IPS-18a (cell line): Measurements from ENCODE around the gene MRM2.

Source experiments
- H3K27ac ChIP-seq: one replicate; pipeline ENCODE4 v1.5.1; 2013; ENCODE audit warnings: low read length
- H3K27me3 ChIP-seq: one replicate; pipeline ENCODE4 v1.6.1; 2013; ENCODE audit warnings: mild to moderate bottlenecking, low read length; ENCODE audit not compliant: control insufficient read depth, insufficient read depth
- H3K36me3 ChIP-seq: one replicate; pipeline ENCODE4 v1.6.1; 2013; ENCODE audit warnings: low read depth, low read length; ENCODE audit not compliant: control insufficient read depth
- H3K4me1 ChIP-seq: one replicate; pipeline ENCODE4 v1.6.1; 2013; ENCODE audit warnings: low read depth, low read length; ENCODE audit not compliant: control insufficient read depth
- H3K4me3 ChIP-seq: one replicate; pipeline ENCODE4 v1.5.1; 2013; ENCODE audit warnings: low read length
- H3K9ac ChIP-seq: one replicate; pipeline ENCODE4 v1.6.1; 2013; ENCODE audit warnings: mild to moderate bottlenecking, low read length, moderate library complexity
- H3K9me3 ChIP-seq: one replicate; pipeline ENCODE4 v1.6.1; 2013; ENCODE audit warnings: low read depth, low read length; ENCODE audit not compliant: control insufficient read depth

The MRM2 gene

DNA sequence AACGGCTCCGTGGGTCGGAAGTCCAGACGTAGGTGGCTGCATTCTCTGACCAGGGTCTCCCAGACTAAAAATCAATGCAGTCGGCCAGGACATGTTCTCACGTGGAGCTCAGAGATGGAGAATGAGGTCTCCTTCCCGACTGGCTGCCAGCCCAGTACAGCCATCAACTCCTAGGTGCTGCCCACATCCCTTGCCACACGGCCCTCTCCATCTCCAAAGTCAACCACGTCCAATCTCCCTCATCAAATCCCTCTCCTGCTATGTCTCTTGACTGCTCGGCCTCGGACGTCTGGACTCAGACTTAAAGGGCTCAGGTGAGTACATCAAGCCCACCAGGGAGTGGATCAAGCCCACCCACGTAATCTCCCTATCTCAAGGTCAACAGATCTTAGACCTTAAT, 16.2 kb downstream of the MRM2 start:
- no peaks in the 10 kb centered on the region for H3K27me3 ChIP-seq
- no peak overlapping the region for H3K27ac ChIP-seq
- H3K36me3 ChIP-seq = peaks cover 49% of the 10 kb centered on the region
- H3K9me3 ChIP-seq = no peaks in the 10 kb centered on the region
- no peaks in the 10 kb centered on the region for H3K4me1 ChIP-seq
- H3K4me3 ChIP-seq = no peak overlapping the region
- H3K9ac ChIP-seq = no peak overlapping the region

DNA sequence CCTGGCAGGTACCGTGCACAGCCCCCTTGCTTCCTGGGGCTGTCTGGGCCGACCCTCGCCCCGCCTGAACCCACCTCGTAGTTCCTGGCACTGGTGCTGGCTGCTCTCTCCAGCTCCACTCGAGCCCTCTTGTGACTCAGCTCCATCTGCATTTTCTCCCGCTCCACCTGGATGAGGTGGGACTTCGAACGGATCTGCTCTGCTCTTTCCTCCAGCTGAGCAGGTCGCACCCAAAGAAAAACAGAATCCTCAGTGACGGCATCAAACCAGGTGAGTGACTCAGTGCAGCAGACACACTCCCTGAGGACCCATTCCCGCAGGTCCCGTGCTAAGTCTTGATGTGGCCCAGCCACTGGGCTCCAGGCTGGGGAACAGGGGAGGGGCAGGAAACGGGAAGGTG, 16.7 kb downstream of the MRM2 start:
- Histone ChIP-seq H3K27ac (no peak overlapping the region), H3K9me3 (no peaks in the 10 kb centered on the region), H3K4me1 (no peaks in the 10 kb centered on the region), H3K36me3 (peaks cover 49% of the 10 kb centered on the region), H3K27me3 (no peaks in the 10 kb centered on the region), H3K9ac (no peak overlapping the region), H3K4me3 (no peak overlapping the region)

DNA sequence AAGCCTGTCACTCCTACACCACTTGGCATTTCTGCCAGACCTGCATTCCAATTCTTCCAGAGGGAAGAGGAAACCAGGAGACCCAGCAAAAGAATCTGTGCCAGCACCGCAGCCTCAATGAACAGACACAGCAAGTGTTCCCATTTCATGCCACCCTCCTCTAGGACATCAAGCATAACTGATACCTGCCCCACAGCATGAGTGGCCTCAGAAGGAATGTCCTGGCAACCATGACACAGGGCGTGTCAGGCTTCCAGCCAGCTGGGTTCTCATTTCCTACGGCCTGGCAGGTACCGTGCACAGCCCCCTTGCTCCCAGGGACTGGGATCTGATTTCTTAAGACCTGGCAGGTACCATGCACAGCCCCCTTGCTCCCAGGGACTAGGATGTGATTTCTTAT, 17.1 kb downstream of the MRM2 start:
- Histone ChIP-seq H3K27ac (no peak overlapping the region), H3K4me3 (no peak overlapping the region), H3K36me3 (peaks cover 47% of the 10 kb centered on the region)

DNA sequence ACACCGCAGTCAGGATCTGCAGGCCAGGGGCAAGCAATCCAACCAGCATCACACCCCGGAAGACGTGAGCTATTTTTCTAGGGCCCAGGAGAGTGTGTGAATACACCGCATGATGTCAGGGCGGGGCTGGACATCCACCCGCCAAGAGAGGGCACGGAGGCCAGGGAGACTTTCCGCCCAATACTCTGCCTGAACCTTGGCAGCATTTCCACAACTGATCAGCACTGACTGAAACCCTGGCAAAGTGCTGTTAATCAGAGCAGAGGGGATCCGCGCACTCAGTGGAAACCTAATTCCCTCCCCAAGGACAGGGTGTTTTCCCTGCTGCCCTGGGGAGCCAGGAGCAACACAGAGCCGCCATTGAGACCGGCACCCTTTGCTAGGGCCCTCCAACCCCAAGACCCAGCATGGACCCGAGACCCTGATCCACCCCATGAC, 17.5 kb downstream of the MRM2 start:
- no peak overlapping the region for H3K9ac ChIP-seq
- H3K9me3 ChIP-seq = no peaks in the 10 kb centered on the region
- no peak overlapping the region for H3K4me3 ChIP-seq
- H3K36me3 ChIP-seq = peaks cover 43% of the 10 kb centered on the region
- no peaks in the 10 kb centered on the region for H3K4me1 ChIP-seq
- H3K27ac ChIP-seq = no peak overlapping the region
- H3K27me3 ChIP-seq = no peaks in the 10 kb centered on the region

More for the DNA sequence above, 17.1 kb downstream of the MRM2 start:
- H3K9me3 ChIP-seq = no peaks in the 10 kb centered on the region
- H3K27me3 ChIP-seq = no peaks in the 10 kb centered on the region
- H3K4me1 ChIP-seq = no peaks in the 10 kb centered on the region
- no peak overlapping the region for H3K9ac ChIP-seq

DNA sequence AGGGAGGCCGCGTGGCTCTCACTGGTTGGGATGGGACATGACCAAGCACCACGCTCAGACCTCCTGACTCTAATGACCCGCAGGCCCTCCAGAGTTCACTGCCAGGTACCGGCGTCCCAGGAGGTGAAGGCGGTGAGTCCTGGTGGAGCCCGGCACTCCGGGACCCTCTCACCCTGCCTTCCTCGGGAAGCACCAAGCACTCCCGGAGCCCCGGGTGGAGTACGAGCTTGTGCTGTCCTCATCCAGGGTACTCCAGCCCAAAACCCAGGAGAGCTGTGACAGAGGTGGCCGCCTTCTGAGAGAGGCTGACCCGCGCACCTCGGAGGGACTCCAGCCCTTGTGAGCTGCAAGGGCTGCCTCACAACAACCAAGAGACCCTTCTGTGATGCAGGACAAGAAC, 18.7 kb downstream of the MRM2 start:
- Histone ChIP-seq H3K4me1 (no peaks in the 10 kb centered on the region), H3K9me3 (no peaks in the 10 kb centered on the region), H3K9ac (no peak overlapping the region), H3K27me3 (no peaks in the 10 kb centered on the region), H3K36me3 (peaks cover 41% of the 10 kb centered on the region), H3K27ac (no peak overlapping the region), H3K4me3 (no peak overlapping the region)

DNA sequence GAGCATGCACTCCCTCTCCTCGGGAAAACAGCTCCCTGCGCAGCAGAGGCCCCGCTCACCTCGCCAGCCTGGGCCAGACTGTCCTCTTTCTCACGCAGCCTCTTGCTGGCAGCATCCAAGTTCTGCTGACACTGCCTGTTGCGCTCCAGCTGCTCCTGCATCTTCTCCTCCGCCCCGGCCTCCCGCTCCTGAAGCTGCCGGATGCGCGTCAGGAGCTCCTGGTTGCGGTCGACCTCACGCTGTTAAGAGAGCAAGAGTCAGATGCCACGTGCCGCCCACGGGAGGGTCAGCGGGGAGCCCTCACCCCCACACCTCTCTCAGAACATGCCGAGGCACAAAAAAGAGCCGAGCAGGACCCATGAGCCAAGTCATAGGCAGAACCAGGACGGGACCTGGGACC, 19.5 kb downstream of the MRM2 start:
- no peaks in the 10 kb centered on the region for H3K27me3 ChIP-seq
- peaks cover 49% of the 10 kb centered on the region for H3K36me3 ChIP-seq
- no peak overlapping the region for H3K27ac ChIP-seq
- H3K4me3 ChIP-seq = no peak overlapping the region
- no peaks in the 10 kb centered on the region for H3K9me3 ChIP-seq
- no peak overlapping the region for H3K9ac ChIP-seq
- no peaks in the 10 kb centered on the region for H3K4me1 ChIP-seq

DNA sequence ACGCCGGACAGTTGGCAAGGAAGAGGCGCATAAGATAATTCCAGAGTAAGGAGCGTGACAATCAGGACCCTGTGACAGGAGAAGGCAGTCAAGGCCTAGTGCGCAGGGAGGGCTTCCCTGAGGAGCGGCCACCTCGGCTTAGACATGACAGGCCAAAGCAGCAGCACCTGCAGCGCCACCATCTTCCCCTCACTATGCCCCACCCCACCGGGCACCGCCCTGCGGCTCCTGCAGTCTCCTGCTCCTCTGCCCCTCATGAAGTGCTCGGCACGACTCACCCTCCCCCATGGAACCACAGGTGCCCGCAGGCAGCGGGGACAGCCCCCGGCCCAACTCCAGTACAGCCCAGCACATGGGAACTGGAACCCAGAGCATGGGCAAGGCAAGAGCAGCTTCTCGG, 21.1 kb downstream of the MRM2 start:
- no peak overlapping the region for H3K27ac ChIP-seq
- H3K36me3 ChIP-seq = peaks cover 54% of the 10 kb centered on the region
- no peaks in the 10 kb centered on the region for H3K4me1 ChIP-seq
- H3K9me3 ChIP-seq = no peaks in the 10 kb centered on the region
- no peaks in the 10 kb centered on the region for H3K27me3 ChIP-seq
- no peak overlapping the region for H3K4me3 ChIP-seq
- H3K9ac ChIP-seq = no peak overlapping the region

DNA sequence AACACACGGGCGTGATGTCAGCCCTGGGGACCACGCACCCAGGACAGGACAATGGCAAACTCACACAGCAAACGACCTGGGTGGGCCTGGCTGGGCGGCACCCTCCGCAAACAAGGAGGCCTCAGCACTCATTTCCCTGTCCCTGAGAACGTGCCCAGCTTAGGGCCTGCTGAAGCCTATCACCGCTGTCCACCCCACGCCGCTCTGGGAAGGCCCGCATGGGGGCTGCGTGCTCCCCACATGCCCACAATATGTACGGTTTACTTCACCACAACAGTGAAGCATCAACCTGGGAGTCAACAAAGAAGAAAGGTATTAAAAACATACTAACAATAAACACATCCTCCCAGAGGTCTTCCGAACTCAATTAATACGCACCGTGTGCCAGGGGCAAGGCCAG, 21.5 kb downstream of the MRM2 start:
- Histone ChIP-seq H3K9ac (no peak overlapping the region), H3K4me3 (no peak overlapping the region), H3K27ac (no peak overlapping the region), H3K4me1 (no peaks in the 10 kb centered on the region), H3K27me3 (no peaks in the 10 kb centered on the region), H3K36me3 (peaks cover 55% of the 10 kb centered on the region), H3K9me3 (no peaks in the 10 kb centered on the region)

DNA sequence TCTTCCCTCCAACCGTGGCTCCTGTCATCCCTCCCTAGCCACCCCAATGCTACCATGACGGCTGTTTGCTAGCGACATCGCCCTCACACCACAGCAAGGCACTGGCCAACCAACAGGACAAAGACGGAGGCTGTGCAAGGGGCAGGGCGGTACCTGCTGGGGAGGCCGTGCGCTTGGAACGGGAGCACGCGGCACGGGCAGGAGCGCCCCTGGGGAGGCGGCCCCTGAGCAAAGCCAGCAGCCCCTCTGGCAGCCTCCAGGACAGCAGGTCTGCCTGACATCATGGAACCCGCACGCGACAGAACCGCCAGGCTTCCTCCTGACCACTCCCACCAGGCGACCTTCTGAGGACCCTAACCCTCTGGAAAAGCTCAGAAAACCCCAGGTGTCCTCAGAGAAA, 22.0 kb downstream of the MRM2 start:
- H3K9ac ChIP-seq = no peak overlapping the region
- no peaks in the 10 kb centered on the region for H3K9me3 ChIP-seq
- no peaks in the 10 kb centered on the region for H3K4me1 ChIP-seq
- no peak overlapping the region for H3K27ac ChIP-seq
- H3K36me3 ChIP-seq = peaks cover 54% of the 10 kb centered on the region
- H3K27me3 ChIP-seq = no peaks in the 10 kb centered on the region
- H3K4me3 ChIP-seq = no peak overlapping the region

DNA sequence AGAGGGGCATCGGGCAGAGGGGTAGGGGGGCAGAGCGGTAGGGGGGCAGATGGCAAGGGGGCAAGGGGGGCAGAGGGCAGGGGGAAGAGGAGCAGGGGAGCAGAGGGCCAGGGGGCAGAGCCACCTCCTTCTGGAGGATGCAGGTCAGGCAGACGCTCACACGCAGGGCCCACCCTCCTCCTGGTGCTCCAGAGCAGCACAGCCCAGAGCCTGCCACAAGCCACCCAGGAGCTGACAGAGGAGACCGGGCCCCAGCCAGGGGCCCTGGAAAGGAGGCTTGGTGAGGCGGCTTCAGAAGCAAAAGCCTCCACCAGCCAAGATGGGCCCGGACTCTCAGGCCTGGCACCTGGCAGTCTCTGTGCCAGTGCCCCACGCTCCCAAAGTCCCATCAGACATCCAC, 22.4 kb downstream of the MRM2 start:
- H3K27ac ChIP-seq = no peak overlapping the region
- H3K4me1 ChIP-seq = no peaks in the 10 kb centered on the region
- no peak overlapping the region for H3K9ac ChIP-seq
- no peaks in the 10 kb centered on the region for H3K9me3 ChIP-seq
- peaks cover 54% of the 10 kb centered on the region for H3K36me3 ChIP-seq
- H3K27me3 ChIP-seq = no peaks in the 10 kb centered on the region
- H3K4me3 ChIP-seq = no peak overlapping the region

DNA sequence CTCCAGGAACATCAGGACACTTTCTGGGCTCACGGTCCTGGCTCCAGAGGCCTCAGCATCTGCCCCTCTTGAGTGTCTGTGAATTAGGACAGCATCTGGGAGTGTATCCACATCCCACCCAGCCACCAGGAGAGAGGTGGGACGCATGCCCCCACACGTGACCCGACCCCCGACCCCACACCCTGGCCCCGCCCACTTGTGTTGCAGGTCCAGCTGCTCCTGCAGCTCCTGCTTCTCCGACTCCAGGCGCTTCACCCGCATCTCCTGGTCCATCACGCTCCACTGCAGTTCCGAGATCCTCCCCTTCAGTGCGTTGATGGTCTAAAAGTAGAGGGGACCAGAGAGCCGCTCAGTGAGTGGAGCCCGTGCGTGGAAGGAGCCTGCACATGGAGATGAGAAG, 22.9 kb downstream of the MRM2 start:
- no peak overlapping the region for H3K27ac ChIP-seq
- no peaks in the 10 kb centered on the region for H3K27me3 ChIP-seq
- H3K9me3 ChIP-seq = no peaks in the 10 kb centered on the region
- peaks cover 53% of the 10 kb centered on the region for H3K36me3 ChIP-seq
- no peak overlapping the region for H3K4me3 ChIP-seq
- no peaks in the 10 kb centered on the region for H3K4me1 ChIP-seq
- no peak overlapping the region for H3K9ac ChIP-seq

DNA sequence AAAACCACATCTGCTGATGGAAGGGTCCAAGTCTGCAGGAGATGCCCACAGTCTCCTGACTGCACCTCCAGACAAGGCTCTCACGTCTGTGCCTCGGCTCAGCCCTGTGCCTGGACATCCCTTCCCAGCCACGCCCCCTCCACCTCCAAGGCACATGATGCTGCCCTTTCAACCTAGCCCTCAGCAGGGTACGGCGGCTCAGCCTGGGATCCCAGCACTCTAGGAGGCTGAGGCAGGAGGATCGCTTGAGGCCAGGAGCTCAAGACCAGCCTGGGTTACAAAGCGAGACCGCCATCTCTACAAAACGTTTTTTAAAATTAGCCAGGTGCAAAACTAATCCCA, 23.6 kb downstream of the MRM2 start:
- H3K36me3 ChIP-seq = peaks cover 54% of the 10 kb centered on the region

More for the DNA sequence above, 23.6 kb downstream of the MRM2 start:
- Histone ChIP-seq H3K27me3 (no peaks in the 10 kb centered on the region), H3K9ac (no peak overlapping the region), H3K27ac (no peak overlapping the region), H3K4me3 (no peak overlapping the region), H3K4me1 (no peaks in the 10 kb centered on the region), H3K9me3 (no peaks in the 10 kb centered on the region)
